NT2/D1 (cell line): ENCODE data around the gene DACH1.

Source experiments
- SUZ12 ChIP-seq: IDR thresholded peaks from 2 replicates; pipeline ENCODE4 v1.6.1; 2011; ENCODE audit not compliant: insufficient read length, insufficient read depth; ENCODE audit errors: extremely low read depth
- YY1 ChIP-seq: IDR thresholded peaks from 2 replicates; pipeline ENCODE4 v1.6.1; 2011; ENCODE audit not compliant: insufficient read length, insufficient read depth

DNA sequence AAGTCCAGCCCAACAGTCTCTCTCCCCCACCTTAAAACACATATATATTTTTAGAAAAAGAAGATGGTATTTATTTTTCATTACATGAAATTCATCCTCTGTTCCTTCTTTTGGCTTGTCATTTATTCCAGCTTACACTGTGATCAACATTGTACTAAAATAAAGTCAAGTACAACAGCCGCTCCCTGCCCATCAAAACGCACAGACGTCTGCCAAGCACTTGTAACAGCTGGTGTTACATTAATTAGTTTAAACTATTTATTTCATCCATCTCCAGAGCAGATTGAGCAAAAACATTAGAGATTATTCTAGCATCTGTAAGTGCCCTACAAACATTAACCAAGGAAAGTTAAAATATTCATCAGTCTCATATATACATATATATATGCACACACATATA, 350.5 kb downstream of the DACH1 start:
- TF ChIP-seq YY1 (no peak), SUZ12 (no peak)
